ENCODE measurements around the gene HSPA12B. TPM values are rescaled to one million over a fixed set of nuclear protein-coding genes. Genes with fewer than 3 reads are reported as not detected.

Gene HSPA12B
- total and polyA plus RNA-seq, 2 of the 13 experiments (the other 11 are each of a cell fraction or from before 2014, with no cell fraction given): 0.01 TPM; not detected in 1

DNA sequence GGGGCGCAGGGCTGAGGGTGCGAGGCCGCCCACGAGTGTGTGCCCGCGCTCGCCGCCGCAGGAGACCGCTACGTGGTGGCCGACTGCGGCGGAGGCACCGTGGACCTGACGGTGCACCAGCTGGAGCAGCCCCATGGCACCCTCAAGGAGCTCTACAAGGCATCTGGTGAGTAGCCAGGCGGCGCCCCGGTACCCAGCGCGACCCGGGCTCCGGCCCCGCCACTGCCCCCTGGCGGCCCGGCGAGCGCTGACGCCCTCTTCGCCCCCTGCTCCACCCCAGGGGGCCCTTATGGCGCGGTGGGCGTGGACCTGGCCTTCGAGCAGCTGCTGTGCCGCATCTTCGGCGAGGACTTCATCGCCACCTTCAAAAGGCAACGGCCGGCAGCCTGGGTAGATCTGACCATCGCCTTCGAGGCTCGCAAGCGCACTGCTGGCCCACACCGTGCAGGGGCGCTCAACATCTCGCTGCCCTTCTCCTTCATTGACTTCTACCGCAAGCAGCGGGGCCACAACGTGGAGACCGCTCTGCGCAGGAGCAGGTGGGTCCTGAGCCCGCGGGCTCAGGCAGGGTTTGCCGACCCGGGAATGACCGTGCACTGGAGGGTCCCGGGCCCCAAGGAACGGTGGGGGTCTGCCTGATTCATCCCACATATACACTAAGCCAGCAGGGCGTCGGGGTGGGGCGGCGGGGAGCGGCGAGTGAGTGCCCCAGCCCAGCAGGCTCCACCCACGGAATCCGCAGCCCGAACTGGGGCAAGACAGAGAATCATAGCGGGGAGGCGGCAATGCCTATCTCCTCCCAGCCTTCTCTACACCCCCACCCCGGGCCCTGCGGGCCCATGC is 17.4 kb downstream of the HSPA12B start (continued):
- TF ChIP-seq ZNF678 (CRISPR knock-in tag; IDR thresholded peaks at IDR 0.05) (no peak), ZKSCAN1 (IDR thresholded peaks at IDR 0.05; ENCODE audit: low read length) (no peak), ZBTB14 (CRISPR knock-in tag; IDR thresholded peaks at IDR 0.05) (peak; percentile 59), ZNF317 (CRISPR knock-in tag; IDR thresholded peaks at IDR 0.05) (no peak), CTCF (CRISPR knock-in tag; IDR thresholded peaks at IDR 0.05) (peak; percentile 96), ZNF619 (CRISPR knock-in tag; IDR thresholded peaks at IDR 0.05) (0 out of 2 replicates have a peak, but pooled peaks have one; percentile 67), ZNF20 (CRISPR knock-in tag; IDR thresholded peaks at IDR 0.05) (no peak), ZNF564 (CRISPR knock-in tag; IDR thresholded peaks at IDR 0.05) (no peak), ZNF747 (CRISPR knock-in tag; IDR thresholded peaks at IDR 0.05; ENCODE audit: borderline replicate concordance) (0 out of 2 replicates have a peak, but pooled peaks have one; percentile 16), ZNF343 (CRISPR knock-in tag; IDR thresholded peaks at IDR 0.05) (no peak), ZNF777 (CRISPR knock-in tag; IDR thresholded peaks at IDR 0.05) (peak; percentile 75), CCAR2 (optimal IDR thresholded peaks at IDR 0.05; ENCODE audit: low read depth, low read length) (no peak), BATF2 (CRISPR knock-in tag; IDR thresholded peaks at IDR 0.05) (no peak), HMG20A (CRISPR knock-in tag; IDR thresholded peaks at IDR 0.05; ENCODE audit: borderline replicate concordance) (no peak), USF2 (IDR thresholded peaks at IDR 0.05; ENCODE audit: low read depth, low read length) (0 out of 2 replicates have a peak, but pooled peaks have one; percentile 16), USF2 (CRISPR knock-in tag; IDR thresholded peaks at IDR 0.05; ENCODE audit: borderline replicate concordance) (no peak)
- TF ChIP-seq, protein P1, sequence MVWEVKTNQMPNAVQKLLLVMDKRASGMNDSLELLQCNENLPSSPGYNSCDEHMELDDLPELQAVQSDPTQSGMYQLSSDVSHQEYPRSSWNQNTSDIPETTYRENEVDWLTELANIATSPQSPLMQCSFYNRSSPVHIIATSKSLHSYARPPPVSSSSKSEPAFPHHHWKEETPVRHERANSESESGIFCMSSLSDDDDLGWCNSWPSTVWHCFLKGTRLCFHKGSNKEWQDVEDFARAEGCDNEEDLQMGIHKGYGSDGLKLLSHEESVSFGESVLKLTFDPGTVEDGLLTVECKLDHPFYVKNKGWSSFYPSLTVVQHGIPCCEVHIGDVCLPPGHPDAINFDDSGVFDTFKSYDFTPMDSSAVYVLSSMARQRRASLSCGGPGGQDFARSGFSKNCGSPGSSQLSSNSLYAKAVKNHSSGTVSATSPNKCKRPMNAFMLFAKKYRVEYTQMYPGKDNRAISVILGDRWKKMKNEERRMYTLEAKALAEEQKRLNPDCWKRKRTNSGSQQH (CRISPR knock-in tag; IDR thresholded peaks at IDR 0.05; ENCODE audit: low read depth): no peak
- TF ChIP-seq, protein P2, sequence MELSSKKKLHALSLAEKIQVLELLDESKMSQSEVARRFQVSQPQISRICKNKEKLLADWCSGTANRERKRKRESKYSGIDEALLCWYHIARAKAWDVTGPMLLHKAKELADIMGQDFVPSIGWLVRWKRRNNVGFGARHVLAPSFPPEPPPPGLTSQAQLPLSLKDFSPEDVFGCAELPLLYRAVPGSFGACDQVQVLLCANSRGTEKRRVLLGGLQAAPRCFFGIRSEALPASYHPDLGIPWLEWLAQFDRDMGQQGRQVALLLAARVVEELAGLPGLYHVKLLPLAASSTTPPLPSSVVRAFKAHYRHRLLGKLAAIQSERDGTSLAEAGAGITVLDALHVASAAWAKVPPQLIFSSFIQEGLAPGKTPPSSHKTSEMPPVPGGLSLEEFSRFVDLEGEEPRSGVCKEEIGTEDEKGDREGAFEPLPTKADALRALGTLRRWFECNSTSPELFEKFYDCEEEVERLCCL (CRISPR knock-in tag; IDR thresholded peaks at IDR 0.05; ENCODE audit: borderline replicate concordance): no peak
- TF ChIP-seq, protein P3, sequence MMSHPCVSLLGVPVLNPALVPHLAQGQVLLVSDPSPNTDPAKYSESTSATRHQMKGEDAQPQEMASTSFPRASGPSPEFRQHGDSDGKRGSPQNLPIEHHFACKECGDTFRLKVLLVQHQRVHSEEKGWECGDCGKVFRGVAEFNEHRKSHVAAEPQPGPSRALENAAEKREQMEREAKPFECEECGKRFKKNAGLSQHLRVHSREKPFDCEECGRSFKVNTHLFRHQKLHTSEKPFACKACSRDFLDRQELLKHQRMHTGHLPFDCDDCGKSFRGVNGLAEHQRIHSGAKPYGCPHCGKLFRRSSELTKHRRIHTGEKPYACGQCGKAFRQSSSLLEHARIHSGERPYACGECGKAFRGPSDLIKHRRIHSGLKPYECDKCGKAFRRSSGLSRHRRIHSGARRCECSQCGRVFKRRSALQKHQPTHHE (CRISPR knock-in tag; IDR thresholded peaks at IDR 0.05; ENCODE audit: borderline replicate concordance): no peak

Data from HepG2 (cell line).